ENCODE data around the gene GOLGA3. TPM values are rescaled to one million over a fixed set of nuclear protein-coding genes. Genes with fewer than 3 reads are reported as not detected.
A peak's percentile ranks its signal among the peaks of the same experiment; 100 is the strongest.

GOLGA3 gene
- total and polyA plus RNA-seq, 9 of the 15 experiments (the other 6 are each of a cell fraction or from before 2014, with no cell fraction given), result 1.9 to 48.1 (median 18.4) TPM

- TF ChIP-seq ZNF318 (IDR thresholded peaks at IDR 0.05; ENCODE audit: borderline replicate concordance in 1 of 2, low read depth in 1 of 2), result no peak
- TF ChIP-seq FOSL1 (tag; conservative IDR thresholded peaks at IDR 0.05), result peak; percentile 65; the same call in 1 of the 2 replicates
- no peak for TF ChIP-seq ZNF146 (CRISPR knock-in tag; IDR thresholded peaks at IDR 0.05; ENCODE audit: unreplicated experiment)
- TF ChIP-seq MBD2 (IDR thresholded peaks at IDR 0.05; ENCODE audit: borderline replicate concordance, low read depth), result no peak
- TF ChIP-seq TFAP4 (CRISPR knock-in tag; IDR thresholded peaks at IDR 0.05; ENCODE audit: borderline replicate concordance), result peak; percentile 48; the same call in 1 of the 2 replicates
- TF ChIP-seq POLR2A (conservative IDR thresholded peaks at IDR 0.05), result peak; percentile 36; the same call in 1 of the 2 replicates
- no peak for TF ChIP-seq ZBTB43 (CRISPR knock-in tag; IDR thresholded peaks at IDR 0.05)
- no peak for TF ChIP-seq BMI1 (IDR thresholded peaks at IDR 0.05; ENCODE audit: low read length)
- no peak for TF ChIP-seq ZNF75A (CRISPR knock-in tag; IDR thresholded peaks at IDR 0.05)
- TF ChIP-seq NR3C1 (CRISPR knock-in tag; IDR thresholded peaks at IDR 0.05), result no peak
- TF ChIP-seq ZKSCAN3 (CRISPR knock-in tag; IDR thresholded peaks at IDR 0.05), result no peak
- no peak for TF ChIP-seq SLC30A9 (CRISPR knock-in tag; IDR thresholded peaks at IDR 0.05)
- no peak for TF ChIP-seq BDP1 (IDR thresholded peaks at IDR 0.05; ENCODE audit: insufficient read depth, insufficient read length)
- TF ChIP-seq MEF2A (IDR thresholded peaks at IDR 0.05; ENCODE audit: control insufficient read depth, low read depth, low read length), result no peak
- 0 out of 2 replicates have a peak, but pooled peaks have one; percentile 5 for TF ChIP-seq ZNF121 (CRISPR knock-in tag; conservative IDR thresholded peaks at IDR 0.05)
Measured at GRCh38 chr12:132723015-132723763, 105.5 kb downstream of the GOLGA3 start (continued).
